Measurements from ENCODE around the gene NR1H4.

The NR1H4 gene

DNA sequence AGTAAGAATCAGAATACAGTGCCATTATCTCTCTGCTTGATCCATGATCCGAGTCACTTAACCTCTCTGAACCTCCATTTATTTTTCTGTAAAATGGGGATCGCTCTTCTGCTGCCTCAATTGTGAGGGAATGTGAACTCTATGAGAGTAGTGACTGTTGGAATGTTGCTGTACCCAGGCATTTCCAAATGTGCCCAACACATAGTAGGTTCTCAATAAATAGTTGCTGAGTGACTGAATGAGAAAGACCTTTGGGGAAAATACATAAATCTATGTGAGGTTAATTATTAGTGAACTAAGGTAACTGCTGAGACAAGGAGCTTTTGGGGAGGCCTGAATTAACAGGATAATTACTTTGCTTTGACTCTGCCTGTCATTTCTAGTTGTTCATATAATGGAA, 33.9 kb upstream of the NR1H4 start:
- Histone ChIP-seq H3K27ac (ENCODE audit: extremely low read depth, low read depth, low read length) (no peak overlapping the region), H3K36me3 (ENCODE audit: control insufficient read depth in 2 of 2, insufficient read depth in 1 of 2, low read length in 2 of 2) (no peaks in the 10 kb centered on the region), H3K4me3 (ENCODE audit: low read depth, low read length) (no peak overlapping the region), H3K4me1 (ENCODE audit: control insufficient read depth, insufficient read depth, low read length) (no peaks in the 10 kb centered on the region), H3K9me3 (ENCODE audit: control insufficient read depth, insufficient read depth, low read depth, low read length) (no peaks in the 10 kb centered on the region)
- ChIA-PET POLR2A (no interaction called here), CTCF (no interaction called here)
- TF ChIP-seq, protein P1, sequence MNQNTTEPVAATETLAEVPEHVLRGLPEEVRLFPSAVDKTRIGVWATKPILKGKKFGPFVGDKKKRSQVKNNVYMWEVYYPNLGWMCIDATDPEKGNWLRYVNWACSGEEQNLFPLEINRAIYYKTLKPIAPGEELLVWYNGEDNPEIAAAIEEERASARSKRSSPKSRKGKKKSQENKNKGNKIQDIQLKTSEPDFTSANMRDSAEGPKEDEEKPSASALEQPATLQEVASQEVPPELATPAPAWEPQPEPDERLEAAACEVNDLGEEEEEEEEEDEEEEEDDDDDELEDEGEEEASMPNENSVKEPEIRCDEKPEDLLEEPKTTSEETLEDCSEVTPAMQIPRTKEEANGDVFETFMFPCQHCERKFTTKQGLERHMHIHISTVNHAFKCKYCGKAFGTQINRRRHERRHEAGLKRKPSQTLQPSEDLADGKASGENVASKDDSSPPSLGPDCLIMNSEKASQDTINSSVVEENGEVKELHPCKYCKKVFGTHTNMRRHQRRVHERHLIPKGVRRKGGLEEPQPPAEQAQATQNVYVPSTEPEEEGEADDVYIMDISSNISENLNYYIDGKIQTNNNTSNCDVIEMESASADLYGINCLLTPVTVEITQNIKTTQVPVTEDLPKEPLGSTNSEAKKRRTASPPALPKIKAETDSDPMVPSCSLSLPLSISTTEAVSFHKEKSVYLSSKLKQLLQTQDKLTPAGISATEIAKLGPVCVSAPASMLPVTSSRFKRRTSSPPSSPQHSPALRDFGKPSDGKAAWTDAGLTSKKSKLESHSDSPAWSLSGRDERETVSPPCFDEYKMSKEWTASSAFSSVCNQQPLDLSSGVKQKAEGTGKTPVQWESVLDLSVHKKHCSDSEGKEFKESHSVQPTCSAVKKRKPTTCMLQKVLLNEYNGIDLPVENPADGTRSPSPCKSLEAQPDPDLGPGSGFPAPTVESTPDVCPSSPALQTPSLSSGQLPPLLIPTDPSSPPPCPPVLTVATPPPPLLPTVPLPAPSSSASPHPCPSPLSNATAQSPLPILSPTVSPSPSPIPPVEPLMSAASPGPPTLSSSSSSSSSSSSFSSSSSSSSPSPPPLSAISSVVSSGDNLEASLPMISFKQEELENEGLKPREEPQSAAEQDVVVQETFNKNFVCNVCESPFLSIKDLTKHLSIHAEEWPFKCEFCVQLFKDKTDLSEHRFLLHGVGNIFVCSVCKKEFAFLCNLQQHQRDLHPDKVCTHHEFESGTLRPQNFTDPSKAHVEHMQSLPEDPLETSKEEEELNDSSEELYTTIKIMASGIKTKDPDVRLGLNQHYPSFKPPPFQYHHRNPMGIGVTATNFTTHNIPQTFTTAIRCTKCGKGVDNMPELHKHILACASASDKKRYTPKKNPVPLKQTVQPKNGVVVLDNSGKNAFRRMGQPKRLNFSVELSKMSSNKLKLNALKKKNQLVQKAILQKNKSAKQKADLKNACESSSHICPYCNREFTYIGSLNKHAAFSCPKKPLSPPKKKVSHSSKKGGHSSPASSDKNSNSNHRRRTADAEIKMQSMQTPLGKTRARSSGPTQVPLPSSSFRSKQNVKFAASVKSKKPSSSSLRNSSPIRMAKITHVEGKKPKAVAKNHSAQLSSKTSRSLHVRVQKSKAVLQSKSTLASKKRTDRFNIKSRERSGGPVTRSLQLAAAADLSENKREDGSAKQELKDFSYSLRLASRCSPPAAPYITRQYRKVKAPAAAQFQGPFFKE (tag by site-specific recombination; IDR thresholded peaks at IDR 0.05; ENCODE audit: borderline replicate concordance): no peak
- TF ChIP-seq, protein P2, sequence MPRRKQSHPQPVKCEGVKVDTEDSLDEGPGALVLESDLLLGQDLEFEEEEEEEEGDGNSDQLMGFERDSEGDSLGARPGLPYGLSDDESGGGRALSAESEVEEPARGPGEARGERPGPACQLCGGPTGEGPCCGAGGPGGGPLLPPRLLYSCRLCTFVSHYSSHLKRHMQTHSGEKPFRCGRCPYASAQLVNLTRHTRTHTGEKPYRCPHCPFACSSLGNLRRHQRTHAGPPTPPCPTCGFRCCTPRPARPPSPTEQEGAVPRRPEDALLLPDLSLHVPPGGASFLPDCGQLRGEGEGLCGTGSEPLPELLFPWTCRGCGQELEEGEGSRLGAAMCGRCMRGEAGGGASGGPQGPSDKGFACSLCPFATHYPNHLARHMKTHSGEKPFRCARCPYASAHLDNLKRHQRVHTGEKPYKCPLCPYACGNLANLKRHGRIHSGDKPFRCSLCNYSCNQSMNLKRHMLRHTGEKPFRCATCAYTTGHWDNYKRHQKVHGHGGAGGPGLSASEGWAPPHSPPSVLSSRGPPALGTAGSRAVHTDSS (tag by site-specific recombination; IDR thresholded peaks at IDR 0.05): no peak
- TF ChIP-seq ZNF660 (tag by site-specific recombination; IDR thresholded peaks at IDR 0.05) (no peak), ZNF146 (tag by site-specific recombination; IDR thresholded peaks at IDR 0.05) (no peak)

DNA sequence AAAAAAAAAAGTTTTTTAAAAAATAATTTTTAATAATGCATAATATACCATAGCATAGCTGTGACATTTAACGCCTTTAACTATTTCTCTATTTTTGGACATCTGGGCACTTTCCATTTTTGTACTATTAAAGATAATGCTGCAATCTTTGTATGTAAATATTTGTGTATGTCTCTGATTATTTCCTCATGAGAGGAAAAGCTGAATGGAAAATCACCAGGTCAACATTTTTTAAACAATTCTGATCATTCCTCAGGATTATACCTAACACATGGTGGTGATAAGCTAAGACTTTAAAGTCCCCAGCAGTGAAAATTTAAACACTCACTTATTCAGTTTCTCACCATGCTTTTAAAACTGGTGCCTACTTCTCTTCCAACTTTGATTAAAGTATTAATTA, 31.3 kb upstream of the NR1H4 start:
- H3K4me1 ChIP-seq (ENCODE audit: control insufficient read depth, insufficient read depth, low read length): no peaks in the 10 kb centered on the region
- no peak overlapping the region for H3K27ac ChIP-seq (ENCODE audit: extremely low read depth, low read depth, low read length)
- no peaks in the 10 kb centered on the region for H3K36me3 ChIP-seq (ENCODE audit: control insufficient read depth in 2 of 2, insufficient read depth in 1 of 2, low read length in 2 of 2)
- POLR2A ChIA-PET: no interaction called here
- H3K9me3 ChIP-seq (ENCODE audit: control insufficient read depth, insufficient read depth, low read depth, low read length): no peaks in the 10 kb centered on the region
- CTCF ChIA-PET: interaction anchor here (0.7 to 1.1 kb wide), 2 partner anchors 14 to 37 kb away, joined by 3 to 4 read pairs; no protein-coding TSS in a partner anchor
- no peak overlapping the region for H3K4me3 ChIP-seq (ENCODE audit: low read depth, low read length)
- TF ChIP-seq, protein P3, sequence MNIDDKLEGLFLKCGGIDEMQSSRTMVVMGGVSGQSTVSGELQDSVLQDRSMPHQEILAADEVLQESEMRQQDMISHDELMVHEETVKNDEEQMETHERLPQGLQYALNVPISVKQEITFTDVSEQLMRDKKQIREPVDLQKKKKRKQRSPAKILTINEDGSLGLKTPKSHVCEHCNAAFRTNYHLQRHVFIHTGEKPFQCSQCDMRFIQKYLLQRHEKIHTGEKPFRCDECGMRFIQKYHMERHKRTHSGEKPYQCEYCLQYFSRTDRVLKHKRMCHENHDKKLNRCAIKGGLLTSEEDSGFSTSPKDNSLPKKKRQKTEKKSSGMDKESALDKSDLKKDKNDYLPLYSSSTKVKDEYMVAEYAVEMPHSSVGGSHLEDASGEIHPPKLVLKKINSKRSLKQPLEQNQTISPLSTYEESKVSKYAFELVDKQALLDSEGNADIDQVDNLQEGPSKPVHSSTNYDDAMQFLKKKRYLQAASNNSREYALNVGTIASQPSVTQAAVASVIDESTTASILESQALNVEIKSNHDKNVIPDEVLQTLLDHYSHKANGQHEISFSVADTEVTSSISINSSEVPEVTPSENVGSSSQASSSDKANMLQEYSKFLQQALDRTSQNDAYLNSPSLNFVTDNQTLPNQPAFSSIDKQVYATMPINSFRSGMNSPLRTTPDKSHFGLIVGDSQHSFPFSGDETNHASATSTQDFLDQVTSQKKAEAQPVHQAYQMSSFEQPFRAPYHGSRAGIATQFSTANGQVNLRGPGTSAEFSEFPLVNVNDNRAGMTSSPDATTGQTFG (tag by site-specific recombination; IDR thresholded peaks at IDR 0.05; ENCODE audit: borderline replicate concordance): no peak
- no peak for TF ChIP-seq ZNF157 (tag by site-specific recombination; IDR thresholded peaks at IDR 0.05)
- TF ChIP-seq, protein P4, sequence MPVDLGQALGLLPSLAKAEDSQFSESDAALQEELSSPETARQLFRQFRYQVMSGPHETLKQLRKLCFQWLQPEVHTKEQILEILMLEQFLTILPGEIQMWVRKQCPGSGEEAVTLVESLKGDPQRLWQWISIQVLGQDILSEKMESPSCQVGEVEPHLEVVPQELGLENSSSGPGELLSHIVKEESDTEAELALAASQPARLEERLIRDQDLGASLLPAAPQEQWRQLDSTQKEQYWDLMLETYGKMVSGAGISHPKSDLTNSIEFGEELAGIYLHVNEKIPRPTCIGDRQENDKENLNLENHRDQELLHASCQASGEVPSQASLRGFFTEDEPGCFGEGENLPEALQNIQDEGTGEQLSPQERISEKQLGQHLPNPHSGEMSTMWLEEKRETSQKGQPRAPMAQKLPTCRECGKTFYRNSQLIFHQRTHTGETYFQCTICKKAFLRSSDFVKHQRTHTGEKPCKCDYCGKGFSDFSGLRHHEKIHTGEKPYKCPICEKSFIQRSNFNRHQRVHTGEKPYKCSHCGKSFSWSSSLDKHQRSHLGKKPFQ (tag by site-specific recombination; IDR thresholded peaks at IDR 0.05): no peak
- no peak for TF ChIP-seq ZFP3 (tag by site-specific recombination; IDR thresholded peaks at IDR 0.05; ENCODE audit: low read depth)
- no peak for TF ChIP-seq IKZF3 (tag by site-specific recombination; IDR thresholded peaks at IDR 0.05)
- TF ChIP-seq ZFP37 (tag by site-specific recombination; IDR thresholded peaks at IDR 0.05): no peak
- TF ChIP-seq ZNF629 (tag by site-specific recombination; IDR thresholded peaks at IDR 0.05): no peak
- no peak for TF ChIP-seq ZNF404 (tag by site-specific recombination; IDR thresholded peaks at IDR 0.05)
- TF ChIP-seq EGR2 (tag by site-specific recombination; IDR thresholded peaks at IDR 0.05; ENCODE audit: low read depth): no peak
- TF ChIP-seq ZNF146 (tag by site-specific recombination; IDR thresholded peaks at IDR 0.05): no peak
- no peak for TF ChIP-seq ZNF707 (tag by site-specific recombination; IDR thresholded peaks at IDR 0.05)
- no peak for TF ChIP-seq ZNF174 (tag by site-specific recombination; IDR thresholded peaks at IDR 0.05)
- no peak for TF ChIP-seq KLF7 (tag by site-specific recombination; IDR thresholded peaks at IDR 0.05; ENCODE audit: borderline replicate concordance)
- no peak for TF ChIP-seq ZNF138 (tag by site-specific recombination; IDR thresholded peaks at IDR 0.05; ENCODE audit: borderline replicate concordance)
- no peak for TF ChIP-seq BCL11A (tag by site-specific recombination; IDR thresholded peaks at IDR 0.05; ENCODE audit: low read depth)
- no peak for TF ChIP-seq ZNF37A (tag by site-specific recombination; IDR thresholded peaks at IDR 0.05)
- no peak for TF ChIP-seq ZNF792 (tag by site-specific recombination; IDR thresholded peaks at IDR 0.05)

Measured in HEK293 (cell line).